Dedifferentiated amniotic fluid mesenchymal stem cell (primary cell): ENCODE results near the gene CEP164.

Source experiments
- DNase-seq: peaks from one replicate; pipeline ENCODE4 v3.0.0-alpha.2; 2016; ENCODE audit errors: extremely low spot score

Gene CEP164

DNA sequence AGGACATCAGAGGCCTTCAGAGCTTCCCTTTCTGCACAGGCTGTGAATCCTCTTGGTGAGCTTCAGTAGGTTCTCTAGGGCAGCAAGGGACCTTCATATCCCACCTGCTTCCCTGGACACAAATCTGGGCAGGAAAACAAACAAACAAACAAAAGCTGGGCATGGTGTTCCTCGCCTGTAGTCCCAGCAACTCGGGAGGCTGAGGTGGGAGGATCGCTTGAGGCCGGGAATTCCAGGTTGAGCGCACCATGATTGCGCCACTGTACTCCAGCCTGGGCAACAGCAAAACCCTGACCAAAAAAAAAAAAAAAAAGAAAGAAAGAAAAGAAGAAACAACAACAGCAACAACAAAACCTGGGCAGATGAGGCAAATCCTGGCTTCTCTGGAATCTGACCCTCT, 92.9 kb downstream of the CEP164 start:
- DNase-seq: no peak

DNA sequence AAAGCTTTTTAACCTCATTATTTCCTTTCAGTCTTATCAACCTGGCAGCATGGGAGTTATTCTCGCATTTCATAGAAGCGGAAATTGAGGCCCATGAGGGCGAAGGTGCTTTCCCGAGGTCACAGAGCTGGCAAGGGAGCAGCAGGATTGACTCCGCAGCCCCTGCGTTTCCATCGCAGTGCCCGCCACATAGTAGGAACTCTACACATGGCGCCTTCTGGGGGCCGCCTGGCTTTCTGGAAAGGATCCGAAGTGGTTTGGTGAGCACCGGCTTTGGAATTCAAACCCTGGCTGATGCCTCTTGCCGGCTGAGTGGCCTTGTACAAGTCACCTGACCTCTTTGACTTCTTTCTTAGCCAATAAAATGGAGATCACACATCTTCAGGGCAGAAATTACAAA, 93.4 kb downstream of the CEP164 start:
- DNase-seq: no peak

DNA sequence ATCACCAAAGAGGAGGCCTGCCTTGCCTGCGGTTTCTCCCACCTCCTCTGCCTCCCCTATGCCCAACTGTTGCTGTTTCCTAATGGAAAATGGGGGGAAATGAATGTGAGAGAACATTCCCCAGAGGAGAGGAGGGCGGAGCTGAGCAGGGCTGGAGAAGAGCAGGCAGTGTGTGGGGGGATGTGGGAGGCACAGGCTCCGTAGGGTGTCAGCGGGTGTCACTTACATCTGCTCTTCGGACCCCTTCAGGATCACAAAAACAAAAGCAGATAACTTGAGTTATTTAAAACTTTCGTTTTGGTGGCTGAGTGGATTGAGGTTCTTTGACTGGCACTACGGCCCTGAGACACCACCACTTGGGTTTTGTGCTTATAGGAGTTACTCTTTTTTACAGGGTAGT, 93.8 kb downstream of the CEP164 start:
- DNase-seq: no peak

DNA sequence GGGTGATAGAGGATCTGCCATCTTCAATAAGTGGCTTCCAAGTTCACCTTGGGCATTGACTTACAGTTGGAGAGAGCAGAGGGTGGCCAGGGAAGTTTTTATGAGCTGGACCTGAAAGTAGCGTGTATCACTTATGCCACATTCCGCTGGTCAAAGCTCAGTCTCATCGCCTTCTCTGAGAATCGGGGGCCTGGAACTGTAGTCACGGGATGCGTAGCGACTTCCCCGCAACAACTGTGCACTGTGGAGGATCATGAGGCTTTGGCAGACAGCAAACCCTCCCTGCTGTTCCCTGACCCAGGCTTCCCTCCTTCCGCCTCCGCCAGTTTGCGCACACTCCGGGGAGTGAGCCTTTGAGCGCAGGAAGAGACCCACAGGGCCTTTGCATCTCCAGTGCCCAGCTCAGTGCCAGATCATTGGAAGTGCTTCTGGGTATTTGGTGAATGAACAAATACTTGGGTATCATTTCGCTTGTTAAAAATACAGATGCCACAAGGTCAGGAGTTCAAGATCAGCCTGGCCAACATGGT, 95.5 kb downstream of the CEP164 start:
- no peak for DNase-seq

DNA sequence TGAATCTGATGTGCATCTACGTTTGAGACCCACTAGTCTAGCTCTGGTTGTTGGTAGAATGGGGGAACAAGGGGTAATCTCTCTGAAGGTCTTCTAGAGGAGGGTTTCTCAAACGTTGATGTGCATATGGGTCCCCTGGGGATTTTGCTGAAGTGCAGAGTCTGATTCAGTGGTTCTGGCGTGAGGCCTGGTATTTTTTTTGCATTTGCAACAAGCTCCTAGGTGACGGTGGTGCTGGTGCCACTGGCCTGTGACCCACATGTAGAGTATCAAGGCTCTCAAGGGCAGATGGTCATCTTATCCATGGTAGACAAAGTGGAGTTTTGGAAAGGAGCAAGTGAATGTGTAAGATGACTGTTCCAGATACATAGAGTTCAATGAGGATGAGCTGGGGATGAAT, 97.1 kb downstream of the CEP164 start:
- DNase-seq: no peak

DNA sequence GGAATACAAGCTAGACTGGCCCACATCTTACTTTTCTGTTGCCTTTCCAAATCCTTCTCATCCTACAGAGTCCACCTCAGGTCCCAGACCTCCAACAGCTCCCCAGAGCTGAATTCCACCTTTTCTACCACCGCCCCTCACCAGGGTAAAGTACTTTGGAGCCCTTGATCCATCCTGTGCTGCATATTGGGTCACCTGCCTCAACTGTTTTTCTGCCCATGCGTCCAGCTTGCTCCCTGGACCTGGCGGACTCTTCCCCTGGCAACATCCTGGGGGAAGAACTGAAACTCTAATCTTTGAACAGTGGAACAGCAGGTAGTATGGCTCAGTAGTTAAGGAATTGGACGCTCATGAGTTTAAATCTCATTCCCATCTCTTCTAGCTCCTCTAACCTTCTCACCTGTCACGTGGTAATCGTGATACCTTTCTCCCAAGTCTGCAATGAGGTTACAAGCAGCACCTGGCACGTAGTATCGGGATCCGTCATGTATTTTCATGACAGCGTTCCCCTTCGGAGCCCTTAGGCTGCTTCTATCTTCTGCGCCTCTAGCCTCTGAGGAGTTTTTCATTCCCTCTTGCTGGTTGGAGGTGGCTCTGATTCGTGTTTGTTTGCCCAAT, 98.1 kb downstream of the CEP164 start:
- DNase-seq: no peak

DNA sequence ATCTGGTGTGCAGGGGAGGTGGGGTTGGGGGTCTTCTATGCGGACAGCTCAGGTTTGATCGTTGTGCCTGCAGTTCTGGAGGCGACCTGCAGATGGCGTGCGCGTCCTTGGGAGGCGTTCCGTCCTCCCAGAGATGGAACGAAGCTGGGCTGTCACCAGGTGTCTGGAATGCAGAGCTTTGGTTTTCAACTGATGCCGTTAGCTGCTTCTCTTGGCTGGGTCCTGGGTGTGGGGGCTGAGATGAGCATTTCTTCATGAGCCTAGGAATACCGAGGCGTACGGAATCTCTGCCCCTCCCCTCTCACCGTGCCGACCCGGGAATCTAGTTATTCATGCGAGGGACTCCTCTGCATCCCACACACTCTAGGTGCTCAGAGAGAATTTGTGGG, 98.6 kb downstream of the CEP164 start:
- peak; percentile 14 for DNase-seq

DNA sequence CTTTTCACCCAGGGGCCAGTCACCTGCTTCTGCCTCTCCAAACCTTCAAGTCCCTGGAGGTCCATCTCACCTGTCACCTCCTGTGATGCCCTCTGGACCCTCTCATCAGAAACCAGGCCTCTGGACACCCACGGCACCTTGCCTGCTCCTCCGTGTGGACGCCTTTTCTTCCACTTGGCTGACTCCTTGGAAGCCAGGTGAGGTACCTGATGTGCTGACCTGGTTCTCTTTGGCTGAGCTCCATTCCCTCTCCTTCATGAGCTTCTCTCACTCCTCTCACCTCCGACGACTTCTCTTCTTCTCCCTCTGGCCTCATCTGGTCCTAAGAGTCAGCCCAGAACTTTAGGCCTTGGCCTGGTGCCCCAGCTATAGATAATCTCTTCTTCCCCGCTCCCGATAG, 99.3 kb downstream of the CEP164 start:
- DNase-seq: no peak

DNA sequence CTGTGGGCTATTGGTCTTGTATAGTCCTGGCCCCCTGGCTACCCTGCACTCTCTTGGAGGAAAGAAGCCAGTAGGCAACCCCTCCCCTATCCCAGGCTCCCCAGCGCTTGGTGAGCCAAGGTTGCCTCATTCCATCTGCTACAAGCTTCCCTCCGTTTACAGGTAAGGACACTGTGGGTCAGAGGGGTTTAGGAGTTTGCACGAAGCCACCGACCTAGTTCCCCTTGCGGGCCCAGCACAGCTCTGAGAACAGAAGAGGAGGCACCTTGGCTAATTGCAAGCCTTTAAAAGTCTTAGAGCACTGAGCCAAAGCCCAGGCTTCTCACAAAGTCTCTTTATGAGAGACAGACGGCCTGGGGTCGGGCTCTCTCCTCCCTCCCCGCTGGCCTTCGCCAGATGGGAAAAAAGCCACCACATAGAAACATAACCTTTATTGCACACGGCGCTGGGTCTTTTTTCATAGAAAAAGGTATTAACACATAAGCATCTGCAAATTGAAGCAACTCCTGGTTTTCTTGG, 99.8 kb downstream of the CEP164 start:
- DNase-seq: no peak

DNA sequence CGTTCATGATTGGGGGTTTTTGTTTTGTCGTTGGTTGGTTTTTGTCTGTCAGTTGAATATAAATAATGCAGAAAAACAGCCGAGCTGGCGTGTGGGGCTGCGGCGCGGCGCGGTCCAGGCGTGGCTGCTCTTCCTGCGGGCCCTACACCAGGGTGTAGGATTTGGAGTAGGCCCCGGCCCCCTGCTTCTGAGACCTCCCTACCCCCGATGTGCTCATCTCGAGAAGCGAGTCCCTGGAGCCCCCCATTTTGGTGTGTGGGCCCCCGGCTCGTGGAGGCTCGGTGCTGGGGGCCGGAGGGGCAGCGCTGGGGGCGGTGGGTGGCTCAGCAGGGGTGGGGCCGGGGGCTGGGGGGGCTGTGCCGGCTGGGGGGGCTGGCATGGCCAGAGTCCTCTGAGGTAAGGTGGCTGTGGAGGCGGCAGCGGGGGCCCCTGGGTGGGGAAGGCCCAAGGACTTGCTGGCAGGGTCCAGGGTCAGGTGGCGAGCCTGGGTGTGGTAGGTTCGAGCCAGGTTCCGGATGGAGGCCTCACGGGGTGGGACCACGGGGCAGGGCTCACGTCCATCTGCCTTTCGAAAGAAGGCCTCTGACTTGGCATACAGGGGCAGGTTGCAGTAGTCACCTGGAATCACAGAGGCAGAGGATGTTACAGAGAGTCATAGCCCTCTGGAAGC, 100.7 kb downstream of the CEP164 start:
- no peak for DNase-seq

DNA sequence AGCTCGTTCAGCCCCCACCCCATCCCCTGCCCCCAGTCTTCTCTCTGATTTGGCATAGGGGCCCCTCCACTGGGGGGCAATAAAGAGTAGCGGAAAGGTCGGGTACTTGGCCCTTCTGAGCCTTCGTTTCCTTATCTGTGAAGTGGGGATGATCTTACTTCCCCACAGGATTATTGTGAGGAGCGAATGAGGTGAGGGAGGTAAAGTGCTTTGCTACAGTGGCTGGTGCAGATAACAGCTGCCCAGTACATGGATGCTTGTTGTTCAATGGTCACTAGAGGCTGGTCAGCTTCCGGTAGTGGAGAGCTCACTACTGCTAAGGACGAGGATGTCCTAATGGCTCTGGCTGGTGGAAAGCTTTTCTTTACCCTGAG, 101.2 kb downstream of the CEP164 start:
- no peak for DNase-seq

DNA sequence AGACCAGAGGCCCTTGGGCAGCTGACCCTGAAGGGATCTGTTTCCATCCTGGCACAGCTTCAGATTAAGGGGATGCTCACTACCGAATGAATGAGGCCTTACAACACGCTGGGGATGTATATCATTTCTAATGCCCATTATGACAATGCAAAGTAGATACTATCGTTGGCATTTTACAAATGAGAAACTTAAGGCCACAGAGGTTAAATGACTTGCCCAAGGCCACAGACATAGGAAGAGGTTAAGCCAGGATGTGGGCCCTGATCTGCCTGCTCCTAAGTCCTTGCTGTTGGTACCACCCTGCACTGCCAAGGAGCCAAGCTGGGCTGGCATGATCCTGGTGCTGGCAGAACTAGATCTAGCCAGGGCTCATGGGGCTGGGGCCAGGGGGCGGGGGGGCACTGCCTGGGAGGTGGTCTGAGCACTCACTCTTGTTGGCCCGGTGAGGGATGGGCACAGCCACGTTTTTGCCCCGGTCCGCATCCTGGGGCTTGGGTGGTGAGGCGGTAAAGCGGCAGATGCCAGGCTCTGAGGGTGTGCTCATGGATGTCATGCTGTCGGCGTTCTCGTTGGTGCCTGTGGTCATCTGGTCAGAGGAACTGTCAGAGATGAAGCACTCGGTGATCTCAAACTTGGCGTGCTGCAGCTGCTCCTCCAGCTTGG, 102.8 kb downstream of the CEP164 start:
- DNase-seq: no peak

DNA sequence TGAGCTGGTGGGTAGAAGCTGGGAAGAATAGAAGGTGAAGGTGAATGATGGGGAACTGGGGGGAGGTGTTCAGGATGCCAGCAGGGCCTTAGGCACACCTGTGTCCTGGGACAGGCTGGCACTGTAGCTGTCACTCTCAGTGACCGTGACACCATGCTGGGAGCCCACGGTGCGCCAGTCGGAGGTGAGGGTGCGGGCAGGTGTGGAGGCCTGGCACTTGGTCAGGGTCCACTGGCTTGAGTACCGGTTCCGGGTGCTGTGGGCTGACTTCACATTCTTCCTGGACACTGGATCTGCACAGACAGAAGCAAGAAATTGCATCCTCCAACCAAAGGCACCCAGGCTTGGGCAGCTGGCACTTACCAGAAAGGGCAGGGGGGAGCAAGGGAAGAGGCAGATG, 103.8 kb downstream of the CEP164 start:
- DNase-seq: no peak

DNA sequence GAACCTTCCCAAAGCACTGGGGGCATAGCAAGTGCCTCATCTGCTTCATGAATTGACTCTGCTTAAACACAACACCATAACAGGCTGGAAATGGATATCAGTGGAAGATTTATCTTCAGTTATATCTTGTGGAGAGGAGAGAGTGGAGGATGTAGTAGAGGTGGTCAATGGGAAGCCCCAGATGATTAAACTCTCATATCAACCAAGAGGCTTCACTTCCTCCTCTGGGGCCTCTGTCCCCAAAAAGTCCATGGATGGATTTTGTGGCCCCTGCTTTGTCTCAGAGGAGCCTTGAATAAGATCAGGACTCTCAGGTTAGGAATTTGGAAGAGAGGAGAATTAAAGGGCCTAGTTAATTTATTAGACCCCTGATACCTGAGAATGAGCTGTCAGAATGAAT, 106.1 kb downstream of the CEP164 start:
- no peak for DNase-seq

DNA sequence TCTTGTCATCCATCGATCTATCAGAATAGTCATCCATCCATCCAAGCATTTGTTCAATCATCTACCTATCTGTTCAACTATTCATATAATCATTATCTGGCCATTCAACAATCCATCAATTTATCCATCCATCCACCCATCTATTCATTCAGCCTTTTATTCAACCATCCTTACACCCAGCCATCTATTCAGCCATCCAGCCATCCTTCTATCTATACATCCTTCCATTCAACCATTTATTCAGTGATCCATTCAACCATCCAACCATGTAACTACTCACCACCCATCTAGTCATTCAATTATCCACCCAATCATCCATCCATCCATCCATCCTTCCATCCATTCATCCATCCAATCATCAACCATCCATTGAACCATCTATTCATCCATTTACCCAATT, 106.8 kb downstream of the CEP164 start:
- DNase-seq: no peak

DNA sequence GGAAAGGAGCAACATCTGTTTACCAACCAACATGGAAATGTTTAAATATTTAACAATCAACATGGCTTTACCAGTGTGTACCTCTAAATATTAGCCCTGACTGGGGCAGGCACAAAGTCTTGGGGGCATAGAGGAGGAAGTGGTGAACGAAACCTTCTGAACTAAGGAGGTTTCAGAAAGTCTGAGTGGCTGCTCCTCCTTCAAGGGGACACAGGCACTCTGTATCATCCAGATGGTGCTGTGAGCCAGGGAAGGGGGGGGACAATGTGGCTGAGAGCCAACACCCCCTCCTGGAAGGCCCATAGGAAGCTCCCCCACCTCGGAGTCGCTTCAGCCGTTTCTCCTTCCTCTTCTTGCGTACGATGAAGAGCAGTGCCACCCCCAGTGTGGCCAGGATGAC, 107.7 kb downstream of the CEP164 start:
- DNase-seq: no peak

DNA sequence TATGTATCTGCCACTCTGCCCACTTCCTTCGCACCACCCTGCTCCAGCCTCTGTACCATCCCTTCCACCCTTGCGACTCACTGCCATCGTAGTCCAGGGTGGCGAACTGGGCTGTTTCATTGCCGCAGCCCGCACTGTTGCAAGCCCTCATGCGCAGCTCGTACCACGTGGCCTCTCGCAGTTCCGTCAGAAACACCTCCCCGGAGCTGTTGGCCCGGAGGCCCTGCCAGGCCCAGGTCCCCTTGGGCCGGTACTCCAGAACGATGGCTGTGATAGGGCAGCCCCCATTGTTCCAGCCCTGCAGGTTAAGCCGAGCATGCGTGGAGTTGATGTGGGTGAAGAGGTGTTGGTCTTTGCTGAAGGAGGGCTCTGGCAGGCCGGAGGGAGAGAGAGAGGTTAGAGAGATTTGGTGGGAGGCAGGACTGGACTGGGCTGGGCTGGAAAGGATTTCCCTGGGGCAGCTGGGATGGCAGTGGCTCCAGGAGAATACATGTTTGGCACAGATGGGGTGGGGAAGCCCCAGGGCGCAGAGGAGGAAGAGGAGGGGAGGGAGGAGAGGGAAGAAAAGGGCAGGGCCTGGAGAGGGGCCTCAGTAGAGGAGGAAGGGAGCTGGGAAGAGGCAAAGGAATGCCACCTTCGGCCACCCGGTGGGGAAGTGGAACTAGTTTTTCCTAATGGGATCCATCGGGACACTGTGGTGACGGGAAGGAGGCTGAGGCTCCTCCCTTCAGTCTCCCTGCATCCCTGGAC, 109.6 kb downstream of the CEP164 start:
- DNase-seq: no peak

DNA sequence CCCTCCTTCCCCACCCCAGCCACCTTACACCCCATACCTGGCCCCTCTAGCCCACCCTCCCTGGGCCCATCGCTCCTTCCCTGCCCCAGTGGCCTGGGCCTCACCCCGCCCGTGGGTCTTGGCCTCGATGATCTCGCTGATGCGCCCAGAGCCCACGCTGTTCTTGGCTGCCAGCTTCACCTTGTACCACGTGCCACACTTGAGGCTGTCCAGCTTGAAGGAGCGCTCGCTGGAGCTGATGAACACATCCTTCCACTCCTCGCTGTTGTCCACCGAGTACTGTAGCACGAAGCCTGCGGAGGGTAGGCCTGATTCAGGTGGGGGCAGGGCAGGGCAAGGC, 110.1 kb downstream of the CEP164 start:
- no peak for DNase-seq

DNA sequence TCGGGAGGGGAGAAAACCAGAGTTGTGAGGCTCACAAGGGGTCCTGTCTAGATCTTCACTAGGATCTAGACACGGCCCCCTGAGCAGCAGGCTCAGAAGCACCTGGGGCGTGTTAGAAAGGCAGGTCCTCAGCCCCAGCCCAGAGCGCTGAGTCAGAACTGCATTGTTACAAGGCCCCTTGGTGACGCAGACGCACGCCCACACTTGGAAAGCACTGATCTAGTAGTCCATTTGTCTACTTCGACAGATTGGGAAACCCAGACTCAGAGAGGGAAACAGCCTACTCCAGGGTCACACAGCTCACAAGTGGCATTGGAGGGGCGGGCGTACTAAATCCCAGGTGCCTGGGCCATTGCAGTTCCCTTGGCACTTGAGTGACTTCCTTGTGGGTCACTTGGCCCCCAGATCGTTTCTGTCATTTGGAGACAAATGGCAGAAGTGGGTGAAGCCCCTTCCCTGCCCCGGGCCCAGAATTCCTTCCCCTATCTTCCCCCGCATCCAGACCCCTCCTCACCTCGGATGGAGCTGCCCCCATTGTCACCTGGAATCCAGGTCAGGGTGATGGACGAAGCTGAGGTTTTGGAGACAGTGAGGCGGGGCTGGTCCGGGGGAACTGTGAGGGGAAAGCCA, 110.8 kb downstream of the CEP164 start:
- no peak for DNase-seq

DNA sequence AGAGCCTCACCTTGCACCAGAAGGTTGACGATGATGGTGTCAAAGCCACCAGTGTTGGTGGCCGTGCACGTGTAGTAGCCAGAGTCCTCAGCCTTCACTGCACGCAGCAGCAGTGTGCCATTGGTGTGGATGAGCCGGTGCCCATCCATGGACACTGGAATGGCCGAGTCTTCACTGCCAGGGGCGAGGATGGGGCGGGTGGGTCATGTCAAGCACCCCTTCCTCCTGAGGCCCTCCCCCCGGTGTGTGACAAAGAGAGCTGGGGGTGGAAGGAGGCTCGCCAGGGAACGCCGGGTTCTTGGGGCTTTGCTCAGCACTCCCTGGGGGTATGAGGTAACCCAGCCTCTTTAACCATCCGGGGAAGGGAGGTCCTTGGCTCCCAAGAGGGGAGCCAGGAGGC, 111.6 kb downstream of the CEP164 start:
- no peak for DNase-seq

DNA sequence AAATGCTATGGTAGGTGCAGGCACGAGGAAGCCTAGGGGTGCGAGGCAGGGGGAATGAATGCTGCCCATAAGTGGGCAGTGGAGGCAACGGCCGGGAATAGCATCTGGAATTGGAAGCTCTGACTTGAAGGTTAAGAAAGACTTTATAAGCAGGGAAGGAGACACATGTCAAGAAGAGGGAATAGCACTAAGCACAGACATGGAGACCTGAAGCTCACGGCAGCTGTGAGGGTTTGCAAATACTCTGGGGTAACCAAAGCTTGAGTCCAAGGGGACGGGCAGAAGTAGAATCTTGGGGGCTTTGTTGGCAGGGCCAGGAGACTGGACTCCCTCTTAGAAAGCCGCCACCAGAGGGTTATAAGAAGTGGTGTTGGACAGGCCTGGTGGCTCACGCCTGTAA, 112.6 kb downstream of the CEP164 start:
- DNase-seq: no peak
